NOMO-1 treated with dmso at 0.1 percent for 144 hours (cell line): Measurements from ENCODE around the gene DAND5.

Experiments used
- DNase-seq: peaks from one replicate; lab custom pipeline; 2025; ENCODE audit not compliant: unreplicated experiment; lab: John Stamatoyannopoulos, UW

Gene DAND5

GRCh38 chr19:12991296-12991695 lies 21.9 kb downstream of the DAND5 start:
- no peak for DNase-seq

- DNase-seq: no peak
These were observed 23.4 kb downstream of the DAND5 start for GRCh38 chr19:12992729-12993128.

GRCh38 chr19:12993562-12993961 lies 24.2 kb downstream of the DAND5 start:
- DNase-seq: no peak

GRCh38 chr19:12994701-12995595 lies 25.6 kb downstream of the DAND5 start, which contains the start of gene NFIX:
TSS of gene NFIX (plus strand) at chr19:12995475. CDS start at chr19:12995838, 363 bp downstream.
- peak; percentile 36 for DNase-seq

- no peak for DNase-seq
These were observed 26.4 kb downstream of the DAND5 start for GRCh38 chr19:12995596-12996405.

- no peak for DNase-seq
These were observed 27.2 kb downstream of the DAND5 start for GRCh38 chr19:12996406-12997094.

- DNase-seq: no peak
These were observed 28.0 kb downstream of the DAND5 start for GRCh38 chr19:12997179-12997966.

GRCh38 chr19:12997967-12998940 lies 28.9 kb downstream of the DAND5 start:
- no peak for DNase-seq

- no peak for DNase-seq
These were observed 31.8 kb downstream of the DAND5 start for GRCh38 chr19:13001166-13001501.

GRCh38 chr19:13001502-13002165 lies 32.3 kb downstream of the DAND5 start:
- no peak for DNase-seq

- DNase-seq: no peak
These were observed 33.0 kb downstream of the DAND5 start for GRCh38 chr19:13002166-13002898.

GRCh38 chr19:13003081-13003480 lies 33.7 kb downstream of the DAND5 start:
- DNase-seq: no peak

GRCh38 chr19:13004273-13004672 lies 34.9 kb downstream of the DAND5 start:
- no peak for DNase-seq

GRCh38 chr19:13005253-13005652 lies 35.9 kb downstream of the DAND5 start:
- DNase-seq: no peak

GRCh38 chr19:13005861-13006370 lies 36.5 kb downstream of the DAND5 start:
- DNase-seq: no peak

- DNase-seq: no peak
These were observed 37.3 kb downstream of the DAND5 start for GRCh38 chr19:13006431-13007281.
